NAMALWA (cell line): Measurements from ENCODE around the gene EHBP1L1.
"Not testable (repeated sequence)": the region's sequence is repeated elsewhere in the genome, so short reads cannot be mapped to it uniquely, and the experiment has no call there.

ENCODE experiments used
- DNase-seq: peaks from one replicate; pipeline ENCODE4 v3.0.0-alpha.2; 2015; ENCODE audit warnings: low spot score

The EHBP1L1 gene

GRCh38 chr11:65560555-65561418 lies 15.1 kb upstream of the EHBP1L1 start:
- DNase-seq, result no peak

DNA sequence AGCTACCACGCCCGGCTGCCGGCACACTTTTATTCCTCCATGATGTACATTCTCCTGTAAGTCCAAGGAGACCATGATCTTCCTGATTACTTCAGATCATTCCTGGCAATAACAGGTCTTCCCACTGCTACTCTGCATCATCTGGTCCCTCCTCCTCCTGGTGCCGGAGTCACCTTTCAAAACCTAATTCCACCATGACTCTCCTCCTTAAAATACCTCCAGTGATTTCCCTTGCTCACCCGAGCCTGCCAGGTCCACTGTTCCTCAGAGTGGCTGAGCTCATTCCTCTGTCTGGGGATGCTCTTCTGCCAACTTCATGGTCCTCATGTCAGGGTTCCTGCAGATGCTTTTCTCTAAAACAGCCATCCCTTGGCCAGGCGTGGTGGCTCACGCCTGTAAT lies 13.8 kb upstream of the EHBP1L1 start:
- no peak for DNase-seq

DNA sequence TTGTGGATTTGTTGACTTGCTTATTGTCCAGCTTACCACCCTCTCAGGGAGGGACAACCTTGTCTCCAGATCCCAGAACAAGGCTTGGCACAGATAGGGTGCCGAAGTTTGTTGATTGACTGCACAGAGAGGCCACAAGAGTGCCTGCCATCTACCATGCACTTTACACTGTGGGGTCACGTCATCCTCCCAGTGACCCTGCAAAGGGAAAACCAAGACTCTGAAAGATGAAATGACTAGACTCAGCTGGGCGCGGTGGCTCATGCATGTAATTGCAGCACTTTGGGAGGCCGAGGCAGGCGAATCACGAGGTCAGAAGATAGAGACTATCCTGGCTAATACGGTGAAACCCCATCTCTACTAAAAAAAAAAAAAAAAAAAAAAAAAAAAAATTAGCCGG lies 13.1 kb upstream of the EHBP1L1 start:
- no peak for DNase-seq

GRCh38 chr11:65563601-65564000 lies 12.3 kb upstream of the EHBP1L1 start:
- no peak for DNase-seq

DNA sequence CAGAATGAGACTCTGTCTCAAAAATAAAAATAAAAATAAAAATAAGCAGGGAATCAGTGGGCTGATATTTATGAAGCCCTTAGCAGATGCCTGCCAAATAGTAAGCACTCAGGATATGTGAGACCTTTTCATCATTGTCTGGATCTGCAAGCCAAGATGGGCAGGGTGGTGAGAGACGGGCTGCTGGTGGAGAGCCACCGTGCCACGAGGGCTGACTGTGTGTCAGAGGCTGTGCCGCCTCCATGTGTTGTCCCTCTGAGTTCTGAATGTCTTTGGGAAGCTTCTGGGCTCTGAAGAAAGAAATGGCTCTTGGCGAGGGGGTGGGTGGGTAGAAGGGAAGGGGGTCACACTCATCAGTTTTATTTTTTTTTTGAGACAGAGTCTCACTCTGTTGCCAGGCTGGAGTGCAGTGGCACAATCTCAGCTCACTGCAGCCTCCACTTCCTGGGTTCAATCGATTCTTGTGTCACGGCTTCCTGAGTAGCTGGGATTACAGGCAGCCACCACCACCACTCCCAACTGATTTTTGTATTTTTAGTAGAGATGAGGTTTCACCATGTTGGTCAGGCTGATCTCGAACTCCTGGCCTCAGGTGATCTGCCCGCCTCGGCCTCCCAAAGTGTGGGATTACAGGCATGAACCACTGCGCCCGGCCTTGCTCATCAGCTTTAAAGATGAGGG lies 10.8 kb upstream of the EHBP1L1 start:
- DNase-seq, result not testable (repeated sequence)

- peak; percentile 38 for DNase-seq
Observed at GRCh38 chr11:65565624-65566453, 10.0 kb upstream of the EHBP1L1 start.

GRCh38 chr11:65569164-65569972 lies 6.5 kb upstream of the EHBP1L1 start:
- no peak for DNase-seq

- peak; percentile 99 for DNase-seq
Observed at GRCh38 chr11:65569973-65570918, 5.6 kb upstream of the EHBP1L1 start, which contains the start of gene ZNRD2. Gene ZNRD2, plus strand, starts transcription at chr11:65570477. Its CDS starts 15 bp downstream, at chr11:65570492.

DNA sequence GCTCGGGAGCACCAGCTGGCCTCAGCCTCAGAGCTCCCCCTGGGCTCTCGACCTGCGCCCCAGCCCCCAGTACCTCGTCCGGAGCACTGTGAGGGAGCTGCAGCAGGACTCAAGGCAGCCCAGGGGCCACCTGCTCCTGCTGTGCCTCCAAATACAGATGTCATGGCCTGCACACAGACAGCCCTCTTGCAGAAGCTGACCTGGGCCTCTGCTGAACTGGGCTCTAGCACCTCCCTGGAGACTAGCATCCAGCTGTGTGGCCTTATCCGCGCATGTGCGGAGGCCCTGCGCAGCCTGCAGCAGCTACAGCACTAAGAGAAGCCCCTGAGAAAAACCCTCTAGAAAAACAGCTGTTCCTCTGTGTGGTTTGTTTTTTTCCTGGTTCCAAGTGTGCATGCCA lies 4.4 kb upstream of the EHBP1L1 start:
- no peak for DNase-seq

DNA sequence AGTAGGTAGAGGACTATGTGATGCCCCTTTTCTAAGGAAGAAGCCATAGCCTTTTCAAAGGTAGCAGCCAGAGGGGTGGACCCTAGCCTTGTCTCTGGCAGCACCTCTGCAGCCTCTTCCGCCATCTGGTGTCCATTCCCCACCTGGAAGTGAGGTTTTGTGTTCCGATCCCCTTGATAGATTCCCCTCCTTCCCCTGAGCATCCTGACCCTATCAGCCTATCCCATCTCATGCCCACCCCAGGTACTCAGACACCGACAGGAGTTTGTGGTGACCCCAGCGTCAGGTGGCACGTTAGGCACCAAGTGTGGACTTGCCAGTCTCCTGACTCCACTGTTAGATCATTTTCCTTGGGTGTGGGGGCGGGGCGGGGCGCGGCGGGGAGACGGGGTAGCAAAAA lies 3.9 kb upstream of the EHBP1L1 start:
- peak; percentile 60 for DNase-seq

DNA sequence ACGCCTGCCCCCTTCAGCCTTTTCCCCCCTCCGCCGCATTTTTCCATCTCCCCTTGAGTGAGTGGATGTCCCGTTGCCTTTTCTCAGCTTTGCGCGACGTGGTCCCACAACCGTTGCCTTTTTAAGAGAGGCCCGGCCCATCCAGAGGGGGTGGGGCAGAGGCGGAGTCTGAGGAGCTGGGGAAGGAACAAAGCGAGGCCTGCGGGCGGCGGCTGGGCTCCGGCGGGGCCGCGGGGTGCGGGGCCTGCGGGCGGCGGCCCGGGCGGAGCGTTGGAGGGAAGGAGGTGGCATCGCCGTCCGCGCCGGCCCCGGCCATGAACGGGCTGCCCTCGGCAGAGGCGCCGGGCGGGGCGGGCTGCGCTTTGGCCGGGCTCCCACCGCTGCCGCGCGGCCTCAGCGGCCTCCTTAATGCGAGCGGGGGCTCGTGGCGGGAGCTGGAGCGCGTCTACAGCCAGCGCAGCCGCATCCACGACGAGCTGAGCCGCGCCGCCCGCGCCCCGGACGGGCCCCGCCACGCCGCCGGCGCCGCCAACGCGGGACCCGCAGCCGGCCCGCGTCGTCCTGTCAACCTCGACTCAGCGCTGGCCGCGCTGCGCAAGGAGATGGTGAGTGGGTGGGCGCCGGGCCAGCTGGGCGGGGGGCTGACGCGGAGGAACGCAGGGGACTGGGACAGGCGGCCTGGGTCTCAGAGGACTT lies 3.3 kb upstream of the EHBP1L1 start, which contains the start of gene FAM89B:
Gene FAM89B (plus strand): TSS at position 183 of the 696 bp plus-strand sequence. CDS start 132 bp downstream, at position 315.
- DNase-seq, result peak; percentile 89

DNA sequence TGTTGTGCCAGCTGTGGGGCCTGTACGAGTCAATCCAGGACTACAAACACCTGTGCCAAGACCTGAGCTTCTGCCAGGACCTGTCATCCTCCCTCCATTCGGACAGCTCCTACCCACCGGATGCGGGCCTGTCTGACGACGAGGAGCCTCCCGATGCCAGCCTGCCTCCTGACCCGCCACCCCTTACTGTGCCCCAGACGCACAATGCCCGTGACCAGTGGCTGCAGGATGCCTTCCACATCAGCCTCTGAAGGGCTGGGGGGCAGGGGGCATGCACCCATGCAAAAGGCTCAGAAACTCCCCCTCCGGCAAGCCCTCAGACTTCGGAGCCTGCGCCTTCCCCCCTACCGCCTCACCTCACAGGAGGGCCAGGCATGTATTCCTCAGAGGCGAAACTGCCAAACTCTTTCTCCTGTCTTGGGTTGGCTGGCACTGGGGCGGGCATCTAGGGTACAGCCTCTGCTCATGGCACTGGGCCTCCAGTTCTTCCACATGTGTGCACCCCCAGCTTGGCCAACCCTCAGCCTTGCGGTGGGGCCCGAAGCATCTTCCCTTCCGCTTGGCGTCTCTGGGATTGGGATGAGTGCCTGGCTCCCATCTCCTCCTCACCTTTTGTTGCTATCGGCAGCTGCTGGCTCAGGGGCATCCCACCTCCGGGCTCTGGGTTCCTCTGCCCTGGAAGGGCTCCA lies 2.3 kb upstream of the EHBP1L1 start:
- DNase-seq, result no peak

DNA sequence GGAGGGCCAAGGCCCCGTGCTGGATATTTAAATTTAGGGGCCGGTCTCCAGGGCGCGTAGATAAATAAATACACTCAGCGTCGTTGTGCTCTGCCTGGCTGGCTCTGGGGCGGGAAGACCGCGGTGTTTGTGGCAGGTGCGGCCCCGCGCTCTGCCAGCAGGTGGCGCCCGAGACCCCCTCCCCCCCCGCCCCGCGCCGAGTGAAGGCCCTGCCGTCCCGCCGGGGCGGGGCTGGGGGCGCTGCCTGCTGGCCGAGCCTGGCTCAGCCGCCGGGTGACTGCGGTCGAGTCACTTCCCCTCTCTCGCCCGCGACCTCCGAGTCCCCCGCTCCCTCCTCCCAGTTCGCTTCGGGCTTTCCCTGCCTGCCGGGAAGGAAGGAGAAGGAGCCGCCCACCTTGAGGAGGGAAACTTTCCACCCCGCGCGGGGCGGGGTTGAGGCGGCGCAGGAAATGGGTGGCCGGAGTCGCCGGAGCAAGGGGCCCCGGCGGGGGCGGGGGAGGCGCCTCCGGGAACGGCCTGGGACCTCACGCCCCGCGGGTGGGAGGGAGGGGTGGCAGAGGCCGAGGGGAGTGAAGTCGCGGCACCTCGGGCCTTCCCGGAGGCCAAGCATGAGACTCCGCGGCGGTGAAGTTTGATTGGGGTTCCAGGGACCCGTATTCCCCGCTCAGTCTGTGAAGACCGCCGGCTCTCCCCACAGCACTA lies 1.6 kb upstream of the EHBP1L1 start:
- peak; percentile 90 for DNase-seq

DNA sequence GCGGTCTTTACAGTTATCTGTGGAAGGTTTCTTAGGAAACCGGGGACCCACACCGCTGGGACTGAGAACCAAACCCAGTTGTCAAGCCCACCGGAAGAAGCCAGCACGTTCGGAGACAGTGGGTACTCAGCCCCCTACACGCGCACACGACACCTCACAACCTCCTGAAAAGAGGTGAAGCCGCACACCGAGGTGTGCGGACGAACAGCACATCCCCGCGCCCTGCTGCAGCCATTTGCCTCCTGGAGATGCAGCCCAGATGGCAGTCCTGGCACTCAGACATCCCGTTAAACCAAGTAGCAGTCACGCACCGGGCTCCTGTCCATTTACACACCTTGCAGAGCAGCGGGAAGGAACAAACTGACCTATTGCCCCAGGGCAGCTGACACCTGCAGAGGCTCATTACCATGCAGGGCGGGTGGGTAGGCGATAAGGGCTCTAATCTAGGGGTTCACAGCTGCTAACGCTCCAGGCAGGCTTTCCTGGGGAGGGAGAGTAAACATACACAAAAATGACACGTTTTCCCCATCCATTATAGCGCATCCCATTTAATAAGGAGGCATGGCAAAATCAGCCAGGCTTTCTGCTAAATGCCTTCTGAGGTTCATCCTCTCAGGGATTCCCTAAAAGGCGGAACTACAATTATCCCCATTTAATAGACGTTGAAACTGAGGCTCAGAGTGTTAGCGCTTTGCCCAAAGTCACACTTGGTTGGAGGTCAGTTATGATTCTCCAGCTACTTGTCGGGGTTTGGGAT lies 864 bp upstream of the EHBP1L1 start:
- DNase-seq, result peak; percentile 75

GRCh38 chr11:65576232-65576866 lies 496 bp downstream of the EHBP1L1 start:
- no peak for DNase-seq

- DNase-seq, result peak; percentile 76
Observed at GRCh38 chr11:65576867-65577755, 1.3 kb downstream of the EHBP1L1 start.
